ENCODE results near the gene ZNF532. TPM values are rescaled to one million over a fixed set of nuclear protein-coding genes. Genes with fewer than 3 reads are reported as not detected.

The ZNF532 gene
- total RNA-seq, 1 donor from 2014 or later, result 137 TPM

DNA sequence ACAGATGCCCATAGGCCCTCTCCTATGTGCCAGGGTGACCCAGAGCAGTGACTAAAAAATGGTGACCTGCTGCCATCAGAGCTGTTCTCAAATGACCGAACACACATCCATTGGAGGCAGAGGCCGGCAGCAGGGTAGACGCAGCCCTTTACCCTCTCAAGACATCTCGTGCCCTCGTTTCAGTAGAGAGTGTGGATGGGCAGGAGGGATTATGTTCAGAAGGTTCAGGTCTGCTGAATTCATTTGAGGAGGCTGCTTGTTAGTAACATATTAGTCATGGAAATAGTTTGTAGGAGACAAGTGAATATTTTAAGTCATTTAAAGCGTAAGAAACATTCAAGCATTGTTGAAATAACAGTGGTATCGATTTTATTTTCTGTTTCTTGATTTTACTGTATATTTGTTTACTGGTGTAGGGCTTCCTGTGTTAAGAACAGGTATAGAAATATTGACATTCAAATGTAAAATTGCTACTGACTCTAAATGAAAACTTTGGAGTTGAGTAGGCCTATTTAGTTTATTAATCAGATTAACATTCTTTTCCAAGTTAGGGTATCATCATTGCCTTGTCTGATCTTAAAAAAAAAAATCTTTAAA, 82.6 kb downstream of the ZNF532 start:
- peaks cover 36% of the 10 kb centered on the region for H3K79me2 ChIP-seq (ENCODE audit: low read depth)
- TF ChIP-seq, protein P1, sequence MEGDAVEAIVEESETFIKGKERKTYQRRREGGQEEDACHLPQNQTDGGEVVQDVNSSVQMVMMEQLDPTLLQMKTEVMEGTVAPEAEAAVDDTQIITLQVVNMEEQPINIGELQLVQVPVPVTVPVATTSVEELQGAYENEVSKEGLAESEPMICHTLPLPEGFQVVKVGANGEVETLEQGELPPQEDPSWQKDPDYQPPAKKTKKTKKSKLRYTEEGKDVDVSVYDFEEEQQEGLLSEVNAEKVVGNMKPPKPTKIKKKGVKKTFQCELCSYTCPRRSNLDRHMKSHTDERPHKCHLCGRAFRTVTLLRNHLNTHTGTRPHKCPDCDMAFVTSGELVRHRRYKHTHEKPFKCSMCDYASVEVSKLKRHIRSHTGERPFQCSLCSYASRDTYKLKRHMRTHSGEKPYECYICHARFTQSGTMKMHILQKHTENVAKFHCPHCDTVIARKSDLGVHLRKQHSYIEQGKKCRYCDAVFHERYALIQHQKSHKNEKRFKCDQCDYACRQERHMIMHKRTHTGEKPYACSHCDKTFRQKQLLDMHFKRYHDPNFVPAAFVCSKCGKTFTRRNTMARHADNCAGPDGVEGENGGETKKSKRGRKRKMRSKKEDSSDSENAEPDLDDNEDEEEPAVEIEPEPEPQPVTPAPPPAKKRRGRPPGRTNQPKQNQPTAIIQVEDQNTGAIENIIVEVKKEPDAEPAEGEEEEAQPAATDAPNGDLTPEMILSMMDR (IDR thresholded peaks at IDR 0.05), result no peak
- H3K4me1 Mint-ChIP-seq, result peaks cover 19% of the 10 kb centered on the region
- no peaks in the 10 kb centered on the region for H3F3A ChIP-seq (ENCODE audit: low read depth)
- H2AFZ ChIP-seq (replicated peaks), result no peak overlapping the region
- no peak overlapping the region for H3K4me2 ChIP-seq
- H3K4me3 ChIP-seq, result no peak overlapping the region
- no peaks in the 10 kb centered on the region for H3K4me1 ChIP-seq
- no peaks in the 10 kb centered on the region for H3K27me3 Mint-ChIP-seq (ENCODE audit: insufficient read depth, low read depth)
- no peak overlapping the region for H3K9ac ChIP-seq
- H3K27ac Mint-ChIP-seq, result peak overlapping the region; percentile 37
- H3K36me3 Mint-ChIP-seq, result peaks cover 49% of the 10 kb centered on the region
- H3K9me3 ChIP-seq (ENCODE audit: low read depth), result no peaks in the 10 kb centered on the region
- H4K20me1 ChIP-seq (ENCODE audit: low read depth), result peaks cover 22% of the 10 kb centered on the region
- H3K36me3 ChIP-seq, result peaks cover 4% of the 10 kb centered on the region
- no peak overlapping the region for H3K4me3 Mint-ChIP-seq
- no peak overlapping the region for H3K27ac ChIP-seq
- no peaks in the 10 kb centered on the region for H3K27me3 ChIP-seq
- no peak for DNase-seq (ENCODE audit: low spot score)
- H3K9me3 Mint-ChIP-seq, result no peaks in the 10 kb centered on the region

DNA sequence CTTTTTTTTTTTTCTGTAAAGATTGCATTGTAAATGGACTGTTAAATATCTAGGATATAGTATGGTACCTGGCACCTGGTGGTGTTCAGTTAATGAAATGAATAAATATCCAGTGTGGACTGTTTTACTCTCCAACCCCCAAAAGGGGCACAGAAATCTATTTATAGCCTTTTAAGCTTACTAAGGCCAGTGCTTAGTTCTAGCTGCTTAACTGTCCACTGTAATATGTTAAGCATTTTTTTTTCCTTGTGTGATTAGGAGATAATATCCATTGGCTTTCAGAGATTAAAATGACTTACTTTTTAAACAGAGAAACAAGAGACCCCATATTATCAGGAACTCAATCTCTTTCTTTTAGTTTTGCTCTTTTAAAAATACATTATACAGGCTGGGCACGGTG, 84.4 kb downstream of the ZNF532 start:
- no peak for DNase-seq (ENCODE audit: low spot score)
- Histone ChIP-seq H3K79me2 (ENCODE audit: low read depth) (peaks cover 34% of the 10 kb centered on the region), H3K4me3 (no peak overlapping the region), H3K27me3 (no peaks in the 10 kb centered on the region), H2AFZ (replicated peaks) (no peak overlapping the region), H4K20me1 (ENCODE audit: low read depth) (peaks cover 18% of the 10 kb centered on the region), H3K4me1 (no peaks in the 10 kb centered on the region), H3K27ac (no peak overlapping the region), H3K36me3 (peaks cover 9% of the 10 kb centered on the region), H3F3A (ENCODE audit: low read depth) (no peaks in the 10 kb centered on the region), H3K4me2 (no peak overlapping the region), H3K9me3 (ENCODE audit: low read depth) (no peaks in the 10 kb centered on the region), H3K9ac (no peak overlapping the region)
- Mint-ChIP-seq H3K27ac (no peak overlapping the region), H3K27me3 (ENCODE audit: insufficient read depth, low read depth) (no peaks in the 10 kb centered on the region), H3K36me3 (peaks cover 52% of the 10 kb centered on the region), H3K9me3 (no peaks in the 10 kb centered on the region), H3K4me1 (peaks cover 16% of the 10 kb centered on the region), H3K4me3 (no peak overlapping the region)
- no peak for TF ChIP-seq EZH2phosphoT487 (IDR thresholded peaks at IDR 0.05)
- TF ChIP-seq EZH2 (IDR thresholded peaks at IDR 0.05), result no peak
- TF ChIP-seq, protein P1 (IDR thresholded peaks at IDR 0.05), result no peak

DNA sequence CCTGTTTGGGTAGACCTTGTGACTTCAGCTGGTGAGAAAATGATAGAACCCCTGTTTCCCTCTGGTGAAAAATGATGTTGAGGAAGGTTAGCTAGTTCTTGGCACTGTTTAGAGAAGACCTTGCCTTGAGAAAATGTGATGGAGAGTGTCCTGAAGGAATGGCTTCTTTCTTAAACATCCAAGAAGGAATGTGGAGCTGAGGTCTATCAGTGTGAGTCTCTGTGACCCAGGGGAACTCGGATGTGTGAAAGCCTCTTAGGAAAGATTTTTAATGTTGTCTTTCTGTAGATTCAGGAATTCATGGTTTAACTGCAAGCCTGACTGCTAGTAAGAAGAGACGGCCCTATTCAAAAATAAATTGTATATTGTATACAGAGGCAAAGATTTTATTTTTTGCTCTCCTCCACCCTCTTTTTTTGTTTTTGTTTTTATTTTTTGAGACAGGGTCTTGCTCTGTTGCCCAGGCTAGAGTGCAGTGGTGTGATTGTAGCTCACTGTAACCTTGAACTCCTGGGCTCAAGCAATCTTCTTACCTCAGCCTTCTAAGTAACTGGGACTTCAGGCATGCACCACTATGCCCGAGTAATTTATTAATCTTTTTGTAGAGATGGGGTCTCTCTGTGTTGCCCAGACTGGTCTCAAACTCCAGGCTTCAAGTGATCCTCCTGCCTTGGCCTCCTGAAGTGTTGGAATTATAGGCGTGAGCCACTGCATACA, 87.5 kb downstream of the ZNF532 start:
- Mint-ChIP-seq H3K9me3 (no peaks in the 10 kb centered on the region), H3K36me3 (peaks cover 49% of the 10 kb centered on the region), H3K27ac (peak overlapping the region; percentile 33), H3K4me3 (no peak overlapping the region), H3K4me1 (peaks cover 10% of the 10 kb centered on the region), H3K27me3 (ENCODE audit: insufficient read depth, low read depth) (no peaks in the 10 kb centered on the region)
- peaks cover 14% of the 10 kb centered on the region for H3K36me3 ChIP-seq
- H3K4me3 ChIP-seq, result no peak overlapping the region
- H3K9ac ChIP-seq, result no peak overlapping the region
- DNase-seq (ENCODE audit: low spot score), result no peak
- TF ChIP-seq EZH2phosphoT487 (IDR thresholded peaks at IDR 0.05) (no peak), EZH2 (IDR thresholded peaks at IDR 0.05) (no peak)
- TF ChIP-seq, protein P1 (IDR thresholded peaks at IDR 0.05), result no peak
- H3K79me2 ChIP-seq (ENCODE audit: low read depth), result peaks cover 28% of the 10 kb centered on the region
- H3K27ac ChIP-seq, result peak overlapping the region; percentile 70
- no peaks in the 10 kb centered on the region for H3K4me1 ChIP-seq
- no peak overlapping the region for H3K4me2 ChIP-seq
- H3K9me3 ChIP-seq (ENCODE audit: low read depth), result no peaks in the 10 kb centered on the region
- no peak overlapping the region for H2AFZ ChIP-seq (replicated peaks)
- no peaks in the 10 kb centered on the region for H3K27me3 ChIP-seq
- peaks cover 8% of the 10 kb centered on the region for H3F3A ChIP-seq (ENCODE audit: low read depth)
- H4K20me1 ChIP-seq (ENCODE audit: low read depth), result peaks cover 9% of the 10 kb centered on the region
